ENCODE measurements around the gene VDR.

The VDR gene

DNA sequence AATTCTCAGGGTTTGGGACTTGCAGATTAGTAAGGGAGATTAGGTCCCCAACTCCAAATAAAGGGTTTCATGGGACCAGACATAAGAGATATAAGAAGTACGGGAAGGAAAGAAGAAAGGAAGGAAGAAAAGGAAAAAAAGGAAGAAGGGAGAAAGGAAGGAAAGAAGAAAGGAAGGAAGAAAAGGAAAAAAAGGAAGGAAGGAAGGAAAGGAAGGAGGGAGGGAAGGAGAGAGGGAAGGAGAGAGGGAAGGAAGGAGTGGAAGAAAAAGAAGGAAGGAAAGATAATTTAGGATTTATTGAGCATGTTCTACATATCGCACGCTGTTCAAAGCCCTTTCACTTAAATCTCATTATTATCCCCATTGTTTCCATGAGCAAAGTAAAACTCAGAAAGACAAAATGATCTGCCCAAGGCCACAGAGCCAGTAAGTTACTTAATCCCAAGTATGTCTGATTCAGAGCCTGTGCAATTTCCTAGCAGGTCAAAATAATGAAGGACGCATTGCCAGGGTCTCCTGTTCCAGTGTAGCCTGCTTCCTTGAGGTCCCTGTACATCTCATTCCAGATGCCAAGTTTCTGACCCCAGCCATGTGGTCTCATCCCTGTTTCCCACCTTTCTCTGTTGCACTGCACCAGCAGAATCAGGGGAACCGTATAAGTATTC lies 81.2 kb downstream of the VDR start:
- Histone ChIP-seq H3K27ac (ENCODE audit: low read length) (peak overlapping the region; percentile 59; the same call in 1 of the 2 replicates), H3K9me2 (replicated peaks; ENCODE audit: insufficient read depth, low read length) (no peaks in the 10 kb centered on the region), H3K79me2 (ENCODE audit: low read length) (peaks cover 15% of the 10 kb centered on the region), H3K4me1 (ENCODE audit: low read length) (peaks cover 50% of the 10 kb centered on the region), H3K4me3 (ENCODE audit: low read length) (no peak overlapping the region), H3K36me3 (replicated peaks; ENCODE audit: insufficient read depth, low read length) (no peaks in the 10 kb centered on the region), H2AFZ (ENCODE audit: low read length) (no peak overlapping the region), H3K4me2 (ENCODE audit: low read depth, low read length) (peak overlapping the region; percentile 59; the same call in 1 of the 2 replicates), H4K20me1 (ENCODE audit: insufficient read depth, low read length) (no peaks in the 10 kb centered on the region), H3K9me3 (replicated peaks; ENCODE audit: insufficient read depth, low read length) (no peaks in the 10 kb centered on the region), H3F3A (ENCODE audit: insufficient read depth, low read length) (peaks cover 14% of the 10 kb centered on the region), H3K27me3 (replicated peaks; ENCODE audit: insufficient read depth, low read length) (no peaks in the 10 kb centered on the region), H3K9ac (ENCODE audit: low read length) (no peak overlapping the region)
- no peak for DNase-seq
- TF ChIP-seq, protein P1, sequence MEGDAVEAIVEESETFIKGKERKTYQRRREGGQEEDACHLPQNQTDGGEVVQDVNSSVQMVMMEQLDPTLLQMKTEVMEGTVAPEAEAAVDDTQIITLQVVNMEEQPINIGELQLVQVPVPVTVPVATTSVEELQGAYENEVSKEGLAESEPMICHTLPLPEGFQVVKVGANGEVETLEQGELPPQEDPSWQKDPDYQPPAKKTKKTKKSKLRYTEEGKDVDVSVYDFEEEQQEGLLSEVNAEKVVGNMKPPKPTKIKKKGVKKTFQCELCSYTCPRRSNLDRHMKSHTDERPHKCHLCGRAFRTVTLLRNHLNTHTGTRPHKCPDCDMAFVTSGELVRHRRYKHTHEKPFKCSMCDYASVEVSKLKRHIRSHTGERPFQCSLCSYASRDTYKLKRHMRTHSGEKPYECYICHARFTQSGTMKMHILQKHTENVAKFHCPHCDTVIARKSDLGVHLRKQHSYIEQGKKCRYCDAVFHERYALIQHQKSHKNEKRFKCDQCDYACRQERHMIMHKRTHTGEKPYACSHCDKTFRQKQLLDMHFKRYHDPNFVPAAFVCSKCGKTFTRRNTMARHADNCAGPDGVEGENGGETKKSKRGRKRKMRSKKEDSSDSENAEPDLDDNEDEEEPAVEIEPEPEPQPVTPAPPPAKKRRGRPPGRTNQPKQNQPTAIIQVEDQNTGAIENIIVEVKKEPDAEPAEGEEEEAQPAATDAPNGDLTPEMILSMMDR (IDR thresholded peaks at IDR 0.05; ENCODE audit: low read length) = no peak
- TF ChIP-seq EZH2 (optimal IDR thresholded peaks at IDR 0.05; ENCODE audit: low read depth, low read length) (no peak), EZH2phosphoT487 (IDR thresholded peaks at IDR 0.05; ENCODE audit: low read length) (no peak)

DNA sequence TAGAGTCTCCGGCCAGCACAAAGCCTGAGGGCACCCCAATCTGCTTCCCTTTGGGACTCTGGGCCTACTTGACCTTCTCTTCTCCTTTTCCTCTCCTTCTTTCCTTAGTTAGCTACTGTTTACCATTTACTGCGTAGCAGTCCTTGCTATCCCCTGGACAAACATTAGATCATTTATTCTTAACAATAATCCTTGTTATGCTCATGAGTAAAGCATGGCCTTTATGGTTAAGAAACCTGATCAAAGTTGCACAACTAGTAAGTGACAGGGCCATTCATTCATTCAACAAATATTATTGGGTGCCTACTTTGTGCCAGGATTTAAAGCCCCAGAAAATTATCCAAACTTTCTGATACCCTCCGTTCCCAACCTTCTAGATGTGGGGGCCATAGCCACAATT lies 81.9 kb downstream of the VDR start:
- H3K4me3 ChIP-seq (ENCODE audit: low read length) = no peak overlapping the region
- no peaks in the 10 kb centered on the region for H3K27me3 ChIP-seq (replicated peaks; ENCODE audit: insufficient read depth, low read length)
- H3K9me2 ChIP-seq (replicated peaks; ENCODE audit: insufficient read depth, low read length) = no peaks in the 10 kb centered on the region
- H3K9ac ChIP-seq (ENCODE audit: low read length) = no peak overlapping the region
- TF ChIP-seq, protein P1 (IDR thresholded peaks at IDR 0.05; ENCODE audit: low read length) = no peak
- TF ChIP-seq EZH2phosphoT487 (IDR thresholded peaks at IDR 0.05; ENCODE audit: low read length) = no peak
- TF ChIP-seq EZH2 (optimal IDR thresholded peaks at IDR 0.05; ENCODE audit: low read depth, low read length) = no peak
- H4K20me1 ChIP-seq (ENCODE audit: insufficient read depth, low read length) = no peaks in the 10 kb centered on the region
- H2AFZ ChIP-seq (ENCODE audit: low read length) = no peak overlapping the region
- peaks cover 49% of the 10 kb centered on the region for H3K4me1 ChIP-seq (ENCODE audit: low read length)
- DNase-seq = no peak
- peaks cover 14% of the 10 kb centered on the region for H3F3A ChIP-seq (ENCODE audit: insufficient read depth, low read length)
- H3K79me2 ChIP-seq (ENCODE audit: low read length) = peaks cover 22% of the 10 kb centered on the region
- no peak overlapping the region for H3K4me2 ChIP-seq (ENCODE audit: low read depth, low read length)
- H3K36me3 ChIP-seq (replicated peaks; ENCODE audit: insufficient read depth, low read length) = no peaks in the 10 kb centered on the region
- no peak overlapping the region for H3K27ac ChIP-seq (ENCODE audit: low read length)
- no peaks in the 10 kb centered on the region for H3K9me3 ChIP-seq (replicated peaks; ENCODE audit: insufficient read depth, low read length)

DNA sequence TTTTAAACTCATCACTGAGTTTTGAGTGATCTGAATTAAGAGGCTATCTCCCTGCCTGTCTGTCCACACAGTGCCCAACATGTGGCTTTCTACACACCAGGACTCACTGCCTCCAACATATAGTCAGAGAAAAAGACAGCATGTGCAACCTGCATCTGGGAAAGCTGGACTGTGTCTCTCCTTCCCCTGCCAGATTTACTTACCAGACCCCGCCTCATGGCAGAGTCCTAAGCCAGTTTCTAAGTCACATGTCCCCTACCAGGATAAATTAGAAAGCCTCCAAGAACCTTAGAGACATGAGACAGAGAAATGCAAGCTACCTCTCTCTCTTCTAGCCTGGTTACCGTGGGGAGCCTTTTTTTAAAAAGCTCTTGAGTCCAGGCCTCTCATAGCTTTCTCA lies 82.4 kb downstream of the VDR start:
- H3K4me3 ChIP-seq (ENCODE audit: low read length) = no peak overlapping the region
- no peak overlapping the region for H3K4me2 ChIP-seq (ENCODE audit: low read depth, low read length)
- H3K27ac ChIP-seq (ENCODE audit: low read length) = no peak overlapping the region
- no peaks in the 10 kb centered on the region for H3K36me3 ChIP-seq (replicated peaks; ENCODE audit: insufficient read depth, low read length)
- no peaks in the 10 kb centered on the region for H3K27me3 ChIP-seq (replicated peaks; ENCODE audit: insufficient read depth, low read length)
- H3K9me2 ChIP-seq (replicated peaks; ENCODE audit: insufficient read depth, low read length) = no peaks in the 10 kb centered on the region
- TF ChIP-seq, protein P1 (IDR thresholded peaks at IDR 0.05; ENCODE audit: low read length) = no peak
- TF ChIP-seq EZH2phosphoT487 (IDR thresholded peaks at IDR 0.05; ENCODE audit: low read length) (no peak), EZH2 (optimal IDR thresholded peaks at IDR 0.05; ENCODE audit: low read depth, low read length) (no peak)
- H3K79me2 ChIP-seq (ENCODE audit: low read length) = peaks cover 27% of the 10 kb centered on the region
- peaks cover 54% of the 10 kb centered on the region for H3K4me1 ChIP-seq (ENCODE audit: low read length)
- no peak overlapping the region for H3K9ac ChIP-seq (ENCODE audit: low read length)
- H4K20me1 ChIP-seq (ENCODE audit: insufficient read depth, low read length) = no peaks in the 10 kb centered on the region
- DNase-seq = no peak
- H3K9me3 ChIP-seq (replicated peaks; ENCODE audit: insufficient read depth, low read length) = no peaks in the 10 kb centered on the region
- H2AFZ ChIP-seq (ENCODE audit: low read length) = no peak overlapping the region
- peaks cover 18% of the 10 kb centered on the region for H3F3A ChIP-seq (ENCODE audit: insufficient read depth, low read length)
